Measurements from ENCODE around the gene USF2.
"Not testable (repeated sequence)": the region's sequence is repeated elsewhere in the genome, so short reads cannot be mapped to it uniquely, and the experiment has no call there.

The USF2 gene

DNA sequence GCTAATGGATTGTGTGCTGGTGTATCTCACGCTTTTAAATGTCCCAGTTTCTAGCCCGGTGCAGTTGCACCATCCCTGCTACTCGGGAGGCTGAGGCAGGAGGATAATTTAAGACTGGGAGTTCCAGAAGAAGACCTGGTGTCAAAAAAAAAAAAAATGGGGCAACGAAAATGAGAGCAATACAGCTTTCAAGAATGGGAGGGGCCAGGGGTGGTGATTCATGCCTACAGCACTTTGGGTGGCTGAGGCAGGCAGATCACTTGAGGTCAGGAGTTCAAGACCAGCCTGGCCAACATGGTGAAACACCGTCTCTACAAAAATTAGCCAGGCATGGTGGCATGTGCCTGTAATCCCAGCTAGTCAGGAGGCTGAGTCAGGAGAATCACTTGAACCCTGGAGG lies 17.3 kb downstream of the USF2 start:
- ChIA-PET CTCF (interaction anchor here (3.7 kb wide), 1 partner anchor 11 kb away, joined by 17 read pairs; no protein-coding TSS in a partner anchor), POLR2A (interaction anchor here (0.7 to 4.7 kb wide), 2 partner anchors 17 to 199 kb away, joined by 3 to 17 read pairs; partner anchors contain the start of gene USF2)
- H3K36me3 ChIP-seq (ENCODE audit: control insufficient read depth in 2 of 2, insufficient read depth in 1 of 2, low read length in 2 of 2); H3K27ac ChIP-seq (ENCODE audit: extremely low read depth, low read depth, low read length); H3K4me1 ChIP-seq (ENCODE audit: control insufficient read depth, insufficient read depth, low read length); H3K9me3 ChIP-seq (ENCODE audit: control insufficient read depth, insufficient read depth, low read depth, low read length); H3K4me3 ChIP-seq (ENCODE audit: low read depth, low read length): not testable (repeated sequence)
- TF ChIP-seq, protein P1, sequence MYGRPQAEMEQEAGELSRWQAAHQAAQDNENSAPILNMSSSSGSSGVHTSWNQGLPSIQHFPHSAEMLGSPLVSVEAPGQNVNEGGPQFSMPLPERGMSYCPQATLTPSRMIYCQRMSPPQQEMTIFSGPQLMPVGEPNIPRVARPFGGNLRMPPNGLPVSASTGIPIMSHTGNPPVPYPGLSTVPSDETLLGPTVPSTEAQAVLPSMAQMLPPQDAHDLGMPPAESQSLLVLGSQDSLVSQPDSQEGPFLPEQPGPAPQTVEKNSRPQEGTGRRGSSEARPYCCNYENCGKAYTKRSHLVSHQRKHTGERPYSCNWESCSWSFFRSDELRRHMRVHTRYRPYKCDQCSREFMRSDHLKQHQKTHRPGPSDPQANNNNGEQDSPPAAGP (tag by site-specific recombination; IDR thresholded peaks at IDR 0.05): 0 out of 2 replicates have a peak, but pooled peaks have one; percentile 34

DNA sequence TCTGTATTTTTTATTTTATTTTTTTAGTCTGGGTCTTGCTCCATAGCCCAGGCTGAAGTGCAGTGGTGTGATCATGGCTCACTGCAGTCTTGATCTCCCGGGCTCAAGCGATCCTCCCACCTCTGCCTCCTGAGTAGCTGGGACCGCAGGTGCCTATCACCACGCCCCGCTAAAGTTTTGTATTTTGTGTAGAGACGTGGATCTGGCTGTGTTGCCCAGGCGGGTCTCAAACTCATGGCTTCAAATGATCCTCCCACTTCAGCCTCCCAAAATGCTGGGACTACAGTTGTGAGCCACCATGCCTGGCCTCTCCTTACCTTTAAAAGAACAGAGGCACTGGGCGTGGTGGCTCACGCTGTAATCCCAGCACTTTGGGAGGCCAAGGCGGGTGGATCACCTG lies 19.0 kb downstream of the USF2 start:
- Histone ChIP-seq H3K4me3 (ENCODE audit: low read depth, low read length) (no peak overlapping the region), H3K36me3 (ENCODE audit: control insufficient read depth in 2 of 2, insufficient read depth in 1 of 2, low read length in 2 of 2) (no peaks in the 10 kb centered on the region), H3K27ac (ENCODE audit: extremely low read depth, low read depth, low read length) (no peak overlapping the region), H3K4me1 (ENCODE audit: control insufficient read depth, insufficient read depth, low read length) (peaks cover 8% of the 10 kb centered on the region), H3K9me3 (ENCODE audit: control insufficient read depth, insufficient read depth, low read depth, low read length) (no peaks in the 10 kb centered on the region)
- POLR2A ChIA-PET: interaction anchor here (4.7 kb wide), 1 partner anchor 19 kb away, joined by 17 read pairs; the partner anchor contains the start of gene USF2
- TF ChIP-seq REPIN1 (tag by site-specific recombination; IDR thresholded peaks at IDR 0.05; ENCODE audit: low read depth) (no peak), ZNF121 (tag by site-specific recombination; IDR thresholded peaks at IDR 0.05) (peak; percentile 72; the same call in 1 of the 2 replicates)
- CTCF ChIA-PET: interaction anchor here (0.5 to 3.7 kb wide), 11 partner anchors 13 to 1288 kb away, joined by 3 to 17 read pairs (median 3); no protein-coding TSS in a partner anchor

DNA sequence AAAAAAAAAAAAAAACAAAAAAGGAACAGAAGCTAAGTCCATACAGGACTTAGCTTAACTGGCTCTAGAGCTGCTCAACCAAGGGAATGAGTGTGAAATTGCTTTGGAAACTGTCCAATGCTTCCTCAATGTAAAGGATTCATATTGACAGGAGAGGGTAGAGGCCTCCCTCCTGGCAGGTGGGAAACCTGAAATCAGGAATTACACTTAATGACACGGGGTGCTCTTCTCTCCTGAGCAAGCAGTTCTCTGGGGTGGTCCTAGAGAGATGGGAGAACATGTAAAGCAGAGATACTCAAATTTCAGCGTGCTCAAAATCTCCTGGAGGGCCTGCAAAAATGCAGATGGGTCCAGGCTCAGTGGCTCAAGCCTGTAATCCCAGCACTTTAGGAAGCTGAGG lies 19.6 kb downstream of the USF2 start:
- ChIA-PET CTCF (interaction anchor here (0.6 to 3.7 kb wide), 11 partner anchors 13 to 304 kb away, joined by 3 to 17 read pairs (median 4); no protein-coding TSS in a partner anchor), POLR2A (interaction anchor here (4.7 kb wide), 1 partner anchor 19 kb away, joined by 17 read pairs; the partner anchor contains the start of gene USF2)
- peaks cover 8% of the 10 kb centered on the region for H3K4me1 ChIP-seq (ENCODE audit: control insufficient read depth, insufficient read depth, low read length)
- TF ChIP-seq EGR2 (tag by site-specific recombination; IDR thresholded peaks at IDR 0.05; ENCODE audit: low read depth): no peak
- no peak for TF ChIP-seq ZNF510 (tag by site-specific recombination; IDR thresholded peaks at IDR 0.05; ENCODE audit: insufficient replicate concordance)
- no peak for TF ChIP-seq MYNN (tag by site-specific recombination; IDR thresholded peaks at IDR 0.05; ENCODE audit: borderline replicate concordance)
- TF ChIP-seq, protein P2, sequence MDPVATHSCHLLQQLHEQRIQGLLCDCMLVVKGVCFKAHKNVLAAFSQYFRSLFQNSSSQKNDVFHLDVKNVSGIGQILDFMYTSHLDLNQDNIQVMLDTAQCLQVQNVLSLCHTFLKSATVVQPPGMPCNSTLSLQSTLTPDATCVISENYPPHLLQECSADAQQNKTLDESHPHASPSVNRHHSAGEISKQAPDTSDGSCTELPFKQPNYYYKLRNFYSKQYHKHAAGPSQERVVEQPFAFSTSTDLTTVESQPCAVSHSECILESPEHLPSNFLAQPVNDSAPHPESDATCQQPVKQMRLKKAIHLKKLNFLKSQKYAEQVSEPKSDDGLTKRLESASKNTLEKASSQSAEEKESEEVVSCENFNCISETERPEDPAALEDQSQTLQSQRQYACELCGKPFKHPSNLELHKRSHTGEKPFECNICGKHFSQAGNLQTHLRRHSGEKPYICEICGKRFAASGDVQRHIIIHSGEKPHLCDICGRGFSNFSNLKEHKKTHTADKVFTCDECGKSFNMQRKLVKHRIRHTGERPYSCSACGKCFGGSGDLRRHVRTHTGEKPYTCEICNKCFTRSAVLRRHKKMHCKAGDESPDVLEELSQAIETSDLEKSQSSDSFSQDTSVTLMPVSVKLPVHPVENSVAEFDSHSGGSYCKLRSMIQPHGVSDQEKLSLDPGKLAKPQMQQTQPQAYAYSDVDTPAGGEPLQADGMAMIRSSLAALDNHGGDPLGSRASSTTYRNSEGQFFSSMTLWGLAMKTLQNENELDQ (tag by site-specific recombination; IDR thresholded peaks at IDR 0.05; ENCODE audit: low read depth): no peak
- no peak for TF ChIP-seq GLI2 (tag by site-specific recombination; IDR thresholded peaks at IDR 0.05; ENCODE audit: borderline replicate concordance, low read depth)
- TF ChIP-seq KLF1 (tag by site-specific recombination; IDR thresholded peaks at IDR 0.05): no peak
- no peak for TF ChIP-seq ZNF558 (tag by site-specific recombination; IDR thresholded peaks at IDR 0.05)
- TF ChIP-seq, protein P3, sequence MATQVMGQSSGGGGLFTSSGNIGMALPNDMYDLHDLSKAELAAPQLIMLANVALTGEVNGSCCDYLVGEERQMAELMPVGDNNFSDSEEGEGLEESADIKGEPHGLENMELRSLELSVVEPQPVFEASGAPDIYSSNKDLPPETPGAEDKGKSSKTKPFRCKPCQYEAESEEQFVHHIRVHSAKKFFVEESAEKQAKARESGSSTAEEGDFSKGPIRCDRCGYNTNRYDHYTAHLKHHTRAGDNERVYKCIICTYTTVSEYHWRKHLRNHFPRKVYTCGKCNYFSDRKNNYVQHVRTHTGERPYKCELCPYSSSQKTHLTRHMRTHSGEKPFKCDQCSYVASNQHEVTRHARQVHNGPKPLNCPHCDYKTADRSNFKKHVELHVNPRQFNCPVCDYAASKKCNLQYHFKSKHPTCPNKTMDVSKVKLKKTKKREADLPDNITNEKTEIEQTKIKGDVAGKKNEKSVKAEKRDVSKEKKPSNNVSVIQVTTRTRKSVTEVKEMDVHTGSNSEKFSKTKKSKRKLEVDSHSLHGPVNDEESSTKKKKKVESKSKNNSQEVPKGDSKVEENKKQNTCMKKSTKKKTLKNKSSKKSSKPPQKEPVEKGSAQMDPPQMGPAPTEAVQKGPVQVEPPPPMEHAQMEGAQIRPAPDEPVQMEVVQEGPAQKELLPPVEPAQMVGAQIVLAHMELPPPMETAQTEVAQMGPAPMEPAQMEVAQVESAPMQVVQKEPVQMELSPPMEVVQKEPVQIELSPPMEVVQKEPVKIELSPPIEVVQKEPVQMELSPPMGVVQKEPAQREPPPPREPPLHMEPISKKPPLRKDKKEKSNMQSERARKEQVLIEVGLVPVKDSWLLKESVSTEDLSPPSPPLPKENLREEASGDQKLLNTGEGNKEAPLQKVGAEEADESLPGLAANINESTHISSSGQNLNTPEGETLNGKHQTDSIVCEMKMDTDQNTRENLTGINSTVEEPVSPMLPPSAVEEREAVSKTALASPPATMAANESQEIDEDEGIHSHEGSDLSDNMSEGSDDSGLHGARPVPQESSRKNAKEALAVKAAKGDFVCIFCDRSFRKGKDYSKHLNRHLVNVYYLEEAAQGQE (tag by site-specific recombination; IDR thresholded peaks at IDR 0.05): no peak
- TF ChIP-seq, protein P4, sequence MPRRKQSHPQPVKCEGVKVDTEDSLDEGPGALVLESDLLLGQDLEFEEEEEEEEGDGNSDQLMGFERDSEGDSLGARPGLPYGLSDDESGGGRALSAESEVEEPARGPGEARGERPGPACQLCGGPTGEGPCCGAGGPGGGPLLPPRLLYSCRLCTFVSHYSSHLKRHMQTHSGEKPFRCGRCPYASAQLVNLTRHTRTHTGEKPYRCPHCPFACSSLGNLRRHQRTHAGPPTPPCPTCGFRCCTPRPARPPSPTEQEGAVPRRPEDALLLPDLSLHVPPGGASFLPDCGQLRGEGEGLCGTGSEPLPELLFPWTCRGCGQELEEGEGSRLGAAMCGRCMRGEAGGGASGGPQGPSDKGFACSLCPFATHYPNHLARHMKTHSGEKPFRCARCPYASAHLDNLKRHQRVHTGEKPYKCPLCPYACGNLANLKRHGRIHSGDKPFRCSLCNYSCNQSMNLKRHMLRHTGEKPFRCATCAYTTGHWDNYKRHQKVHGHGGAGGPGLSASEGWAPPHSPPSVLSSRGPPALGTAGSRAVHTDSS (tag by site-specific recombination; IDR thresholded peaks at IDR 0.05): no peak
- TF ChIP-seq ZNF621 (tag by site-specific recombination; IDR thresholded peaks at IDR 0.05): no peak
- no peak for TF ChIP-seq ZNF701 (tag by site-specific recombination; IDR thresholded peaks at IDR 0.05)
- TF ChIP-seq, protein P5, sequence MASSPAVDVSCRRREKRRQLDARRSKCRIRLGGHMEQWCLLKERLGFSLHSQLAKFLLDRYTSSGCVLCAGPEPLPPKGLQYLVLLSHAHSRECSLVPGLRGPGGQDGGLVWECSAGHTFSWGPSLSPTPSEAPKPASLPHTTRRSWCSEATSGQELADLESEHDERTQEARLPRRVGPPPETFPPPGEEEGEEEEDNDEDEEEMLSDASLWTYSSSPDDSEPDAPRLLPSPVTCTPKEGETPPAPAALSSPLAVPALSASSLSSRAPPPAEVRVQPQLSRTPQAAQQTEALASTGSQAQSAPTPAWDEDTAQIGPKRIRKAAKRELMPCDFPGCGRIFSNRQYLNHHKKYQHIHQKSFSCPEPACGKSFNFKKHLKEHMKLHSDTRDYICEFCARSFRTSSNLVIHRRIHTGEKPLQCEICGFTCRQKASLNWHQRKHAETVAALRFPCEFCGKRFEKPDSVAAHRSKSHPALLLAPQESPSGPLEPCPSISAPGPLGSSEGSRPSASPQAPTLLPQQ (tag by site-specific recombination; IDR thresholded peaks at IDR 0.05): no peak
- TF ChIP-seq, protein P6, sequence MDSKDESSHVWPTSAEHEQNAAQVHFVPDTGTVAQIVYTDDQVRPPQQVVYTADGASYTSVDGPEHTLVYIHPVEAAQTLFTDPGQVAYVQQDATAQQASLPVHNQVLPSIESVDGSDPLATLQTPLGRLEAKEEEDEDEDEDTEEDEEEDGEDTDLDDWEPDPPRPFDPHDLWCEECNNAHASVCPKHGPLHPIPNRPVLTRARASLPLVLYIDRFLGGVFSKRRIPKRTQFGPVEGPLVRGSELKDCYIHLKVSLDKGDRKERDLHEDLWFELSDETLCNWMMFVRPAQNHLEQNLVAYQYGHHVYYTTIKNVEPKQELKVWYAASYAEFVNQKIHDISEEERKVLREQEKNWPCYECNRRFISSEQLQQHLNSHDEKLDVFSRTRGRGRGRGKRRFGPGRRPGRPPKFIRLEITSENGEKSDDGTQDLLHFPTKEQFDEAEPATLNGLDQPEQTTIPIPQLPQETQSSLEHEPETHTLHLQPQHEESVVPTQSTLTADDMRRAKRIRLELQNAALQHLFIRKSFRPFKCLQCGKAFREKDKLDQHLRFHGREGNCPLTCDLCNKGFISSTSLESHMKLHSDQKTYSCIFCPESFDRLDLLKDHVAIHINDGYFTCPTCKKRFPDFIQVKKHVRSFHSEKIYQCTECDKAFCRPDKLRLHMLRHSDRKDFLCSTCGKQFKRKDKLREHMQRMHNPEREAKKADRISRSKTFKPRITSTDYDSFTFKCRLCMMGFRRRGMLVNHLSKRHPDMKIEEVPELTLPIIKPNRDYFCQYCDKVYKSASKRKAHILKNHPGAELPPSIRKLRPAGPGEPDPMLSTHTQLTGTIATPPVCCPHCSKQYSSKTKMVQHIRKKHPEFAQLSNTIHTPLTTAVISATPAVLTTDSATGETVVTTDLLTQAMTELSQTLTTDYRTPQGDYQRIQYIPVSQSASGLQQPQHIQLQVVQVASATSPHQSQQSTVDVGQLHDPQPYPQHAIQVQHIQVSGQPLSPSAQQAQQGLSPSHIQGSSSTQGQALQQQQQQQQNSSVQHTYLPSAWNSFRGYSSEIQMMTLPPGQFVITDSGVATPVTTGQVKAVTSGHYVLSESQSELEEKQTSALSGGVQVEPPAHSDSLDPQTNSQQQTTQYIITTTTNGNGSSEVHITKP (tag by site-specific recombination; IDR thresholded peaks at IDR 0.05): no peak

More for the DNA sequence above, 19.6 kb downstream of the USF2 start:
- no peak overlapping the region for H3K4me3 ChIP-seq (ENCODE audit: low read depth, low read length)
- no peaks in the 10 kb centered on the region for H3K36me3 ChIP-seq (ENCODE audit: control insufficient read depth in 2 of 2, insufficient read depth in 1 of 2, low read length in 2 of 2)
- no peaks in the 10 kb centered on the region for H3K9me3 ChIP-seq (ENCODE audit: control insufficient read depth, insufficient read depth, low read depth, low read length)
- H3K27ac ChIP-seq (ENCODE audit: extremely low read depth, low read depth, low read length): no peak overlapping the region

All from HEK293 (cell line).